ENCODE data around the gene PORCN. TPM values are rescaled to one million over a fixed set of nuclear protein-coding genes. Genes with fewer than 3 reads are reported as not detected.

The PORCN gene
- total RNA-seq, 1 donor from 2014 or later: 13.6 TPM

GRCh38 chrX:48470110-48470832 lies 38.5 kb upstream of the PORCN start, which contains the start of gene SLC38A5:
TSS of gene SLC38A5 (minus strand) at chrX:48470260. CDS start at chrX:48467924, 2,336 bp downstream.
- H3K4me1 ChIP-seq: peaks cover 7% of the 10 kb centered on the region
- intact Hi-C loops (cut with micrococcal nuclease): no loop called here
- no peaks in the 10 kb centered on the region for H3K9me3 ChIP-seq (replicated peaks)
- TF ChIP-seq CTCF (IDR thresholded peaks at IDR 0.05; ENCODE audit: borderline replicate concordance): no peak
- peaks cover 12% of the 10 kb centered on the region for H3K27me3 ChIP-seq (ENCODE audit: low read depth)
- no peak within 1 kb of the TSS for H3K27ac ChIP-seq (replicated peaks)
- DNase-seq: no peak
- H3K4me3 ChIP-seq: no peak within 1 kb of the TSS
- no peaks in the 10 kb centered on the region for H3K36me3 ChIP-seq

GRCh38 chrX:48470833-48471118 lies 38.0 kb upstream of the PORCN start:
- TF ChIP-seq CTCF (IDR thresholded peaks at IDR 0.05; ENCODE audit: borderline replicate concordance): no peak
- intact Hi-C loops (cut with micrococcal nuclease): no loop called here
- H3K4me1 ChIP-seq: peaks cover 11% of the 10 kb centered on the region
- no peak overlapping the region for H3K27ac ChIP-seq (replicated peaks)
- H3K27me3 ChIP-seq (ENCODE audit: low read depth): peaks cover 12% of the 10 kb centered on the region
- H3K4me3 ChIP-seq: no peak overlapping the region
- no peaks in the 10 kb centered on the region for H3K36me3 ChIP-seq
- no peaks in the 10 kb centered on the region for H3K9me3 ChIP-seq (replicated peaks)
- DNase-seq: no peak

- intact Hi-C loops (cut with micrococcal nuclease): no loop called here
These were observed 37.3 kb upstream of the PORCN start for GRCh38 chrX:48471504-48471903.

GRCh38 chrX:48472225-48472624 lies 36.6 kb upstream of the PORCN start:
- no peak overlapping the region for H3K27ac ChIP-seq (replicated peaks)
- H3K4me1 ChIP-seq: peaks cover 19% of the 10 kb centered on the region
- peaks cover 12% of the 10 kb centered on the region for H3K27me3 ChIP-seq (ENCODE audit: low read depth)
- TF ChIP-seq CTCF (IDR thresholded peaks at IDR 0.05; ENCODE audit: borderline replicate concordance): no peak
- no peaks in the 10 kb centered on the region for H3K36me3 ChIP-seq
- intact Hi-C loops (cut with micrococcal nuclease): no loop called here
- H3K4me3 ChIP-seq: no peak overlapping the region
- DNase-seq: no peak
- H3K9me3 ChIP-seq (replicated peaks): no peaks in the 10 kb centered on the region

More at GRCh38 chrX:48471504-48471903, 37.3 kb upstream of the PORCN start:
- H3K27ac ChIP-seq (replicated peaks): no peak overlapping the region
- no peaks in the 10 kb centered on the region for H3K9me3 ChIP-seq (replicated peaks)
- TF ChIP-seq CTCF (IDR thresholded peaks at IDR 0.05; ENCODE audit: borderline replicate concordance): no peak
- peaks cover 12% of the 10 kb centered on the region for H3K27me3 ChIP-seq (ENCODE audit: low read depth)
- no peak overlapping the region for H3K4me3 ChIP-seq
- peaks cover 14% of the 10 kb centered on the region for H3K4me1 ChIP-seq
- DNase-seq: no peak
- no peaks in the 10 kb centered on the region for H3K36me3 ChIP-seq

- Histone ChIP-seq H3K9me3 (replicated peaks) (no peaks in the 10 kb centered on the region), H3K27me3 (ENCODE audit: low read depth) (peaks cover 6% of the 10 kb centered on the region), H3K4me3 (no peak overlapping the region), H3K36me3 (no peaks in the 10 kb centered on the region), H3K27ac (replicated peaks) (no peak overlapping the region), H3K4me1 (peaks cover 21% of the 10 kb centered on the region)
- no peak for DNase-seq
- intact Hi-C loops (cut with micrococcal nuclease): no loop called here
- TF ChIP-seq CTCF (IDR thresholded peaks at IDR 0.05; ENCODE audit: borderline replicate concordance): no peak
These were observed 35.7 kb upstream of the PORCN start for GRCh38 chrX:48472851-48473703.

Data from left ventricle myocardium inferior (tissue), 1 donor.